ENCODE results near the gene CYRIA. TPM values are rescaled to one million over a fixed set of nuclear protein-coding genes. Genes with fewer than 3 reads are reported as not detected.

The CYRIA gene
- total RNA-seq, 1 donor from 2014 or later, result 1.0 TPM

DNA sequence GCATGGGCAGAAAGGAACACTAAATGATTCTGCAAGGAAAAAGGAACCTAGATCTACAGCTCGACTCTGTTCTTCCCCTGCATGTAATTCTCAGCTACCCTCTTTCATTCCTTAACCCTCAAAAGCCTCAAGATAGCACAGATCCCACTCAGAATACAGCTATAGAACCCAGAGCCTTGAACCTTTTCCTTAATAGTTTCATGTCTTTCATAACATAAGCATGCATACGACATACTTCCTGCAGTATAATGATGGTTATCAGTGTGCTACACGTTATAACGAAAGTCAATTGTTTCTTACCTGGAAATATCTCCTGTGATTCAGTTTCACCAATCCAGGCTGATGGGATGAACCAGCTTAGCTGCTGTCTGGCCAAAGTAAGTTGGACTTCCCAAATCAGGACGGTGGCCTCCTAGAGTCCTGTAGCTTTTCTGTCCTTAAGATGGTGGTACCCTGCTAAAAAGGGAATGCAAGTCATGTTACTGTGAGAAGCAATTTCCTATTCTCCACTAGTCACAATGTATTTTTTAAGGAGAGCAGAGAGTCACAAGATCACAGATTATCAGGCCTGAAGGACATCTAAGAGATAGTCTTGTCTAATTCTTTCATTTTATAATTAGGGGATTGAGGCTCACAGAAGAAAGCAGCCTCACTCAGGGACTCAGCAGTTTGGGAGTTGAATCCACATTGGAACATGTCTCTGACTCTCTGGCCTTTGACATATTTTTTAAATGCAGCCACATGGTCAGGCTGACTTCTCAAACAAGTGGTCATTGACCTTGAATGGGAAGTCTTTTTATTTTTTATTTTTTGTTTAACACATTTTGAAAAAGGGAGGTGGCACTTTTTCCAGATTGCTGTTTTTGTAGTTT, 41.8 kb downstream of the CYRIA start:
- peaks cover 9% of the 10 kb centered on the region for H3K4me1 ChIP-seq
- H3K4me2 ChIP-seq, result no peak overlapping the region
- H2AFZ ChIP-seq (replicated peaks), result no peak overlapping the region
- Mint-ChIP-seq H3K36me3 (peaks cover 5% of the 10 kb centered on the region), H3K4me3 (no peak overlapping the region), H3K4me1 (peaks cover 35% of the 10 kb centered on the region), H3K27me3 (ENCODE audit: insufficient read depth, low read depth) (peaks cover 3% of the 10 kb centered on the region), H3K9me3 (peaks cover 4% of the 10 kb centered on the region), H3K27ac (no peak overlapping the region)
- no peaks in the 10 kb centered on the region for H3K27me3 ChIP-seq
- no peaks in the 10 kb centered on the region for H3K9me3 ChIP-seq (ENCODE audit: low read depth)
- H4K20me1 ChIP-seq (ENCODE audit: low read depth), result no peaks in the 10 kb centered on the region
- no peak for TF ChIP-seq EZH2phosphoT487 (IDR thresholded peaks at IDR 0.05)
- TF ChIP-seq EZH2 (IDR thresholded peaks at IDR 0.05), result no peak
- TF ChIP-seq, protein P1, sequence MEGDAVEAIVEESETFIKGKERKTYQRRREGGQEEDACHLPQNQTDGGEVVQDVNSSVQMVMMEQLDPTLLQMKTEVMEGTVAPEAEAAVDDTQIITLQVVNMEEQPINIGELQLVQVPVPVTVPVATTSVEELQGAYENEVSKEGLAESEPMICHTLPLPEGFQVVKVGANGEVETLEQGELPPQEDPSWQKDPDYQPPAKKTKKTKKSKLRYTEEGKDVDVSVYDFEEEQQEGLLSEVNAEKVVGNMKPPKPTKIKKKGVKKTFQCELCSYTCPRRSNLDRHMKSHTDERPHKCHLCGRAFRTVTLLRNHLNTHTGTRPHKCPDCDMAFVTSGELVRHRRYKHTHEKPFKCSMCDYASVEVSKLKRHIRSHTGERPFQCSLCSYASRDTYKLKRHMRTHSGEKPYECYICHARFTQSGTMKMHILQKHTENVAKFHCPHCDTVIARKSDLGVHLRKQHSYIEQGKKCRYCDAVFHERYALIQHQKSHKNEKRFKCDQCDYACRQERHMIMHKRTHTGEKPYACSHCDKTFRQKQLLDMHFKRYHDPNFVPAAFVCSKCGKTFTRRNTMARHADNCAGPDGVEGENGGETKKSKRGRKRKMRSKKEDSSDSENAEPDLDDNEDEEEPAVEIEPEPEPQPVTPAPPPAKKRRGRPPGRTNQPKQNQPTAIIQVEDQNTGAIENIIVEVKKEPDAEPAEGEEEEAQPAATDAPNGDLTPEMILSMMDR (IDR thresholded peaks at IDR 0.05), result no peak
- H3K27ac ChIP-seq, result no peak overlapping the region
- no peak for DNase-seq (ENCODE audit: low spot score)
- no peak overlapping the region for H3K9ac ChIP-seq
- H3K4me3 ChIP-seq, result no peak overlapping the region
- H3K36me3 ChIP-seq, result no peaks in the 10 kb centered on the region
- no peaks in the 10 kb centered on the region for H3K79me2 ChIP-seq (ENCODE audit: low read depth)
- H3F3A ChIP-seq (ENCODE audit: low read depth), result no peaks in the 10 kb centered on the region

DNA sequence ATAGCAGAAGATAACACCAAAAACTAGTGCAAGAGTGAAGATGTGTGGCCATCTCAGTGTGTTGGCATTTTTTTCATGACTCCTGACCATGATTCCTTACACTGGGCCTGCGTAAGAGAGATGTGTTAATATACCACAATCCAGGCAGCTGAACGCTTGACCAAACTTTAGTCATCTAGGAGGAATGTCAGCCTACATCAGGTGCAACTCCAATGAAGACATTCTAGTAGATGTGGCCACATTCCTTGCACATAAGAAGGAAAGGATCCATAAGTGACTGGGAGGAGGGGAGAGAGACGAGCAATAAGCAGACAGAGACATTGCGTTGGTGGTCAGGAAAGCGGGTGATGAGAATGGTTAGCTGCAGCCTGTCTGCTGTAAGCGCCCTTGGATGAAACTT, 42.6 kb downstream of the CYRIA start:
- Mint-ChIP-seq H3K27ac (no peak overlapping the region), H3K4me1 (peaks cover 35% of the 10 kb centered on the region), H3K9me3 (peaks cover 4% of the 10 kb centered on the region), H3K27me3 (ENCODE audit: insufficient read depth, low read depth) (peaks cover 3% of the 10 kb centered on the region), H3K36me3 (peaks cover 5% of the 10 kb centered on the region), H3K4me3 (no peak overlapping the region)
- no peak overlapping the region for H3K9ac ChIP-seq
- H3K27me3 ChIP-seq, result no peaks in the 10 kb centered on the region
- peaks cover 9% of the 10 kb centered on the region for H3K4me1 ChIP-seq
- TF ChIP-seq, protein P1 (IDR thresholded peaks at IDR 0.05), result no peak
- TF ChIP-seq EZH2 (IDR thresholded peaks at IDR 0.05) (no peak), EZH2phosphoT487 (IDR thresholded peaks at IDR 0.05) (no peak)
- H3K36me3 ChIP-seq, result no peaks in the 10 kb centered on the region
- H3K27ac ChIP-seq, result no peak overlapping the region
- no peak overlapping the region for H2AFZ ChIP-seq (replicated peaks)
- no peaks in the 10 kb centered on the region for H3K79me2 ChIP-seq (ENCODE audit: low read depth)
- H3K4me2 ChIP-seq, result no peak overlapping the region
- DNase-seq (ENCODE audit: low spot score), result no peak
- H3K9me3 ChIP-seq (ENCODE audit: low read depth), result no peaks in the 10 kb centered on the region
- H3K4me3 ChIP-seq, result no peak overlapping the region
- H3F3A ChIP-seq (ENCODE audit: low read depth), result no peaks in the 10 kb centered on the region
- H4K20me1 ChIP-seq (ENCODE audit: low read depth), result no peaks in the 10 kb centered on the region

DNA sequence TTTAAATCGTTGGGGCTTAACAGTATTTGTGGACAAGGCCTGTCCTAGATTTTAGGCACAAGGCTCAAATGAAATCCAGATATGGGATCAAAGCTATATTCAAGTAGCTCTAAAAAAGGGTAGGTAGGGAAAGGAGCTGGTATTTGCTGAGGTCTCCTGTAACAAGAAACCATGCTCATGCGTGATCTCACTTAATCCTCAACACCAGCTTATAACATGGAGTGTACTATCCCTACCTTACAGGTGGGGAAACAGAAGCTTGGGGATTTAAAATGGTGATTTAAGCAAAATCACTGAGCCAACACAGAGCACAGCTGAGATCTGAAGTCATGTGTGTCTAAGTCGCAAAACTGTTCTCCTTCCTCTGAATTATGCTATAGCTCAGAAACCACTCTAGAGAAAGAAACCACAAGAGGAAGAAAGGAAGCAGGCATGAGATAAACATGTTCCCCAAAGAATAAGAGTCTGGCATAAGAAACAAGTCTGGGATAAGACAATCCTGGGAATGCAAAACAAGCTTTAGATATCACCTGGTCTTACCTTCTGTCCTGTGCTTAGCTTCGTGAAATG, 43.1 kb downstream of the CYRIA start:
- Mint-ChIP-seq H3K4me1 (peaks cover 32% of the 10 kb centered on the region), H3K27ac (no peak overlapping the region), H3K36me3 (peaks cover 5% of the 10 kb centered on the region), H3K4me3 (no peak overlapping the region), H3K27me3 (ENCODE audit: insufficient read depth, low read depth) (peaks cover 3% of the 10 kb centered on the region), H3K9me3 (peaks cover 4% of the 10 kb centered on the region)
- Histone ChIP-seq H3K36me3 (no peaks in the 10 kb centered on the region), H2AFZ (replicated peaks) (no peak overlapping the region), H3K4me3 (no peak overlapping the region), H3K27me3 (no peaks in the 10 kb centered on the region), H3K9me3 (ENCODE audit: low read depth) (no peaks in the 10 kb centered on the region), H3K9ac (no peak overlapping the region), H3K27ac (no peak overlapping the region), H3K4me2 (no peak overlapping the region), H3K79me2 (ENCODE audit: low read depth) (no peaks in the 10 kb centered on the region), H3F3A (ENCODE audit: low read depth) (no peaks in the 10 kb centered on the region), H4K20me1 (ENCODE audit: low read depth) (no peaks in the 10 kb centered on the region), H3K4me1 (peaks cover 9% of the 10 kb centered on the region)
- DNase-seq (ENCODE audit: low spot score), result no peak
- TF ChIP-seq, protein P1 (IDR thresholded peaks at IDR 0.05), result no peak
- no peak for TF ChIP-seq EZH2phosphoT487 (IDR thresholded peaks at IDR 0.05)
- no peak for TF ChIP-seq EZH2 (IDR thresholded peaks at IDR 0.05)

Data from neural progenitor cell (in vitro differentiated cells).